ENCODE data around the gene TMEM119. TPM values are rescaled to one million over a fixed set of nuclear protein-coding genes. Genes with fewer than 3 reads are reported as not detected.

TMEM119 gene
- total RNA-seq, 1 donor from 2014 or later: 0.72 TPM

DNA sequence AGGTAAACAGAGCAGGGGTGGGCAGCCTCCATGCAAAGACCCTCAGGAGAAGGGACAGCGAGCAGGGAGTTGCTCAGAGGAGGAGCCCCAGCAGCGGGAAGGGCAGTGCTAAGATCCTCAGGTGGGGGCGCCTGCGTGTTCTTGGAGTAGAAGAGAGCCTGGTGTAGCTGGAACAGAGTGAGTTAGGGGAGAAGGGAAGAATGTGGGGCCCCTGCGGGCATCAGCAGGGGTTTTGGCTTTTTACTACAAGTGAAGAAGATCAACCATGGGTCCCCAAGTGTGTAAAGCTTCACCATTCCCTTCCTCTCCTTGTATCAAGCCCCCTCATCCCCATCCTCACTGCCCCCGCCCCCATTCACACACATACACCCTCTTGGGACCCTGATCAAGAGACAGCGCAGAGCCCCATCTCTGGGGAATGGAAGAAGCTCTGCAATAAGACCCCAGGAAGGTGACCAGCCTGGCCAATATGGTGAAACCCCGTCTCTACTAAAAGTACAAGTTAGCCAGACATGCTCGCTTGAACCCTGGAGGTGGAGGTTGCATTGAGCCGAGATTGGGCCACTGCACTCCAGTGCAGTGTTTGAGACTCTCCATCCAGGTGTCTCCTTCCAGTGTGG lies 10.2 kb upstream of the TMEM119 start:
- Mint-ChIP-seq H3K4me1 (peaks cover 7% of the 10 kb centered on the region), H3K27ac (ENCODE audit: unreplicated experiment) (no peak overlapping the region), H3K36me3 (ENCODE audit: low read depth) (no peaks in the 10 kb centered on the region), H3K27me3 (ENCODE audit: low read depth) (peaks cover 5% of the 10 kb centered on the region), H3K4me3 (no peak overlapping the region), H3K9me3 (peaks cover 5% of the 10 kb centered on the region)
- TF ChIP-seq, protein P1, sequence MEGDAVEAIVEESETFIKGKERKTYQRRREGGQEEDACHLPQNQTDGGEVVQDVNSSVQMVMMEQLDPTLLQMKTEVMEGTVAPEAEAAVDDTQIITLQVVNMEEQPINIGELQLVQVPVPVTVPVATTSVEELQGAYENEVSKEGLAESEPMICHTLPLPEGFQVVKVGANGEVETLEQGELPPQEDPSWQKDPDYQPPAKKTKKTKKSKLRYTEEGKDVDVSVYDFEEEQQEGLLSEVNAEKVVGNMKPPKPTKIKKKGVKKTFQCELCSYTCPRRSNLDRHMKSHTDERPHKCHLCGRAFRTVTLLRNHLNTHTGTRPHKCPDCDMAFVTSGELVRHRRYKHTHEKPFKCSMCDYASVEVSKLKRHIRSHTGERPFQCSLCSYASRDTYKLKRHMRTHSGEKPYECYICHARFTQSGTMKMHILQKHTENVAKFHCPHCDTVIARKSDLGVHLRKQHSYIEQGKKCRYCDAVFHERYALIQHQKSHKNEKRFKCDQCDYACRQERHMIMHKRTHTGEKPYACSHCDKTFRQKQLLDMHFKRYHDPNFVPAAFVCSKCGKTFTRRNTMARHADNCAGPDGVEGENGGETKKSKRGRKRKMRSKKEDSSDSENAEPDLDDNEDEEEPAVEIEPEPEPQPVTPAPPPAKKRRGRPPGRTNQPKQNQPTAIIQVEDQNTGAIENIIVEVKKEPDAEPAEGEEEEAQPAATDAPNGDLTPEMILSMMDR (conservative IDR thresholded peaks at IDR 0.05): no peak
- no peak for DNase-seq (ENCODE audit: low read depth, low spot score)

GRCh38 chr12:108606492-108606891 lies 8.6 kb upstream of the TMEM119 start:
- no peaks in the 10 kb centered on the region for H3K4me1 Mint-ChIP-seq
- H3K27me3 Mint-ChIP-seq (ENCODE audit: low read depth): peaks cover 5% of the 10 kb centered on the region
- TF ChIP-seq, protein P1 (conservative IDR thresholded peaks at IDR 0.05): no peak
- H3K4me3 Mint-ChIP-seq: no peak overlapping the region
- DNase-seq (ENCODE audit: low read depth, low spot score): no peak
- H3K9me3 Mint-ChIP-seq: peaks cover 5% of the 10 kb centered on the region
- H3K27ac Mint-ChIP-seq (ENCODE audit: unreplicated experiment): no peak overlapping the region
- H3K36me3 Mint-ChIP-seq (ENCODE audit: low read depth): no peaks in the 10 kb centered on the region

GRCh38 chr12:108605690-108606406 lies 8.0 kb upstream of the TMEM119 start:
- Mint-ChIP-seq H3K4me1 (no peaks in the 10 kb centered on the region), H3K27me3 (ENCODE audit: low read depth) (peaks cover 5% of the 10 kb centered on the region), H3K27ac (ENCODE audit: unreplicated experiment) (no peak overlapping the region), H3K36me3 (ENCODE audit: low read depth) (no peaks in the 10 kb centered on the region), H3K9me3 (peaks cover 5% of the 10 kb centered on the region), H3K4me3 (no peak overlapping the region)
- no peak for DNase-seq (ENCODE audit: low read depth, low spot score)
- TF ChIP-seq, protein P1 (conservative IDR thresholded peaks at IDR 0.05): no peak

GRCh38 chr12:108605000-108605689 lies 7.3 kb upstream of the TMEM119 start:
- TF ChIP-seq, protein P1 (conservative IDR thresholded peaks at IDR 0.05): no peak
- Mint-ChIP-seq H3K27me3 (ENCODE audit: low read depth) (peaks cover 5% of the 10 kb centered on the region), H3K36me3 (ENCODE audit: low read depth) (no peaks in the 10 kb centered on the region), H3K27ac (ENCODE audit: unreplicated experiment) (peak overlapping the region; percentile 43), H3K4me3 (no peak overlapping the region), H3K4me1 (no peaks in the 10 kb centered on the region), H3K9me3 (peaks cover 5% of the 10 kb centered on the region)
- DNase-seq (ENCODE audit: low read depth, low spot score): no peak

DNA sequence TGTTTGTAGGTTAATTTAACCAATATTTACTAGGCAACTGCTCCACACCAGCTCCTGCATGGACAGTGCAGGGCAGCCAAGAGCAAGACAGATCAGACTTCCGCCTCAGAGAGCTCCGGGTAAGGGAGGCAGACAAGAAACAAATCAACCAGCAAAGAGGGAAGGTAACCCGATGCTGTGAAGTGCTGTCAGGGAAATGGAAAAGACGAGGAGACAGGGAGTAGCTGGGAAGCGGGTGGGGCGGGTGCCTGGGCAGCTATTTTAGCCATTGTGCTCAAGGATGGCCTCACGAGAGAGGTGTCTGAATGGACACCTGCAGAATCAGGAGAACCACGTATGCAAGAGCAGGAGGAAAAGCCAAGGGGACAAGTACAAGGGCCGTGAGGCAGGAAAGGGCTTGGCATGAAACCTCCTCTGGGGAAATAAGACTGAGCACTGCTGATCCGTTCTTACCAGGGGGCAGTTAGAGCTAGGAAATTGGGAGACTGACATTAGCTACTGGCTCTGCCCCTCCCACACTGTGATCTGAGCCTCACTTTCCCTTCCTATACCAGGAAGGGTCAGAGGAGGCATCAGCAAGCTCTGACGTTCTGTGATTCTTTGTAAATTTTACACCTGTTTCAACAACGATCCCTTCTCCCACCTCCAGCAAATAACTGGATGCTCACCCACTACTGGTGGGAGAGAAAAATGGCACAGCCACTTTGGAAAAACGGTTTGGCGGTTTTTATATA lies 6.5 kb upstream of the TMEM119 start:
- Mint-ChIP-seq H3K4me3 (no peak overlapping the region), H3K27me3 (ENCODE audit: low read depth) (peaks cover 5% of the 10 kb centered on the region), H3K36me3 (ENCODE audit: low read depth) (no peaks in the 10 kb centered on the region), H3K9me3 (peaks cover 5% of the 10 kb centered on the region), H3K4me1 (no peaks in the 10 kb centered on the region), H3K27ac (ENCODE audit: unreplicated experiment) (peak overlapping the region; percentile 43)
- TF ChIP-seq, protein P1 (conservative IDR thresholded peaks at IDR 0.05): no peak
- no peak for DNase-seq (ENCODE audit: low read depth, low spot score)
